GM10248 (cell line): ENCODE measurements around the gene CASZ1.

Source experiments
- CTCF ChIA-PET: fragments of 300-600 bp; sonication (Branson Sonifier 250); formaldehyde crosslinking; extraction: SDS; loops from one replicate; lab custom pipeline; 2021; ENCODE audit warnings: antibody characterized with exemption; lab: Yijun Ruan, JAX
- POLR2A ChIA-PET: fragments of 350-650 bp; sonication (Branson Sonifier 250); formaldehyde crosslinking; extraction: SDS; loops from one replicate; lab custom pipeline; 2020; ENCODE audit warnings: antibody characterized with exemption; lab: Yijun Ruan, JAX
- DNase-seq: peaks from one replicate; pipeline ENCODE4 v3.0.0; 2012; ENCODE audit errors: extremely low spot score
- TF ChIP-seq, protein P1 (sequence below): IDR thresholded peaks from 2 replicates; pipeline ENCODE4 v1.5.1; 2012; ENCODE audit warnings: mild to moderate bottlenecking, low read depth; ENCODE audit errors: extremely low read depth, missing control alignments, control extremely low read depth

Gene CASZ1

GRCh38 chr1:10830961-10831668 is 34.7 kb upstream of the CASZ1 start:
- ChIA-PET CTCF (interaction anchor here (0.9 kb wide), 1 partner anchor 15 kb away, joined by 3 read pairs; no protein-coding TSS in a partner anchor), POLR2A (interaction anchor here (0.5 kb wide), 1 partner anchor 818 kb away, joined by 3 read pairs; no protein-coding TSS in a partner anchor)
- DNase-seq: no peak
- TF ChIP-seq, protein P1, sequence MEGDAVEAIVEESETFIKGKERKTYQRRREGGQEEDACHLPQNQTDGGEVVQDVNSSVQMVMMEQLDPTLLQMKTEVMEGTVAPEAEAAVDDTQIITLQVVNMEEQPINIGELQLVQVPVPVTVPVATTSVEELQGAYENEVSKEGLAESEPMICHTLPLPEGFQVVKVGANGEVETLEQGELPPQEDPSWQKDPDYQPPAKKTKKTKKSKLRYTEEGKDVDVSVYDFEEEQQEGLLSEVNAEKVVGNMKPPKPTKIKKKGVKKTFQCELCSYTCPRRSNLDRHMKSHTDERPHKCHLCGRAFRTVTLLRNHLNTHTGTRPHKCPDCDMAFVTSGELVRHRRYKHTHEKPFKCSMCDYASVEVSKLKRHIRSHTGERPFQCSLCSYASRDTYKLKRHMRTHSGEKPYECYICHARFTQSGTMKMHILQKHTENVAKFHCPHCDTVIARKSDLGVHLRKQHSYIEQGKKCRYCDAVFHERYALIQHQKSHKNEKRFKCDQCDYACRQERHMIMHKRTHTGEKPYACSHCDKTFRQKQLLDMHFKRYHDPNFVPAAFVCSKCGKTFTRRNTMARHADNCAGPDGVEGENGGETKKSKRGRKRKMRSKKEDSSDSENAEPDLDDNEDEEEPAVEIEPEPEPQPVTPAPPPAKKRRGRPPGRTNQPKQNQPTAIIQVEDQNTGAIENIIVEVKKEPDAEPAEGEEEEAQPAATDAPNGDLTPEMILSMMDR: no peak

DNA sequence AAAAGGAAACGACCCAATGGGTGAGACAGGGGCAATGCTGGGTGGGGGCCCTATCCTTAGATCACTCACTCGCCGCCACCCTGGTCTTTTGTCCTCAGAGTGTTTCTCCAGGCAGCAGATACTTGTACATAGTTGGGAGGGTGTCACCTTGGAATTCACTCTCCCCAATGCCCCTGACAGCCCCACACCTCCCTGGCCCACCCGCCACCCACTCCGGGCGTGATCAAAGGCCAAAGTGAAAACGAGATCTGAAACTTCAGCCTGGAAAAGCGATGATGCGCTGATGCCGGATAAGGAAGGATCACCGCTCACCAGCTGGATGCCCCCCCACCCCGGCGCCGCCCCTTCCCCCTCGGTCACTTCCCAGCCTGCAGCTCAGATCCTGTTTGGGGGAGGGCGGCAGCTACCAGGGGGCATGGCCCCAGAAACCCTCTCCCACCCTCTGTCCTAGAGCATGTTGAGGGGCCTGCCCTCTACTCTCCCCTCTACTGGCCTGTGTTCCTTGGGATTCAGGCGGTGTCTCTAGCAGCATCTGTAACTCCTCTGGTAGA is 33.6 kb upstream of the CASZ1 start:
- ChIA-PET CTCF (interaction anchor here (0.9 kb wide), 1 partner anchor 17 kb away, joined by 3 read pairs; no protein-coding TSS in a partner anchor), POLR2A (no interaction called here)
- TF ChIP-seq, protein P1: no peak
- DNase-seq: no peak

DNA sequence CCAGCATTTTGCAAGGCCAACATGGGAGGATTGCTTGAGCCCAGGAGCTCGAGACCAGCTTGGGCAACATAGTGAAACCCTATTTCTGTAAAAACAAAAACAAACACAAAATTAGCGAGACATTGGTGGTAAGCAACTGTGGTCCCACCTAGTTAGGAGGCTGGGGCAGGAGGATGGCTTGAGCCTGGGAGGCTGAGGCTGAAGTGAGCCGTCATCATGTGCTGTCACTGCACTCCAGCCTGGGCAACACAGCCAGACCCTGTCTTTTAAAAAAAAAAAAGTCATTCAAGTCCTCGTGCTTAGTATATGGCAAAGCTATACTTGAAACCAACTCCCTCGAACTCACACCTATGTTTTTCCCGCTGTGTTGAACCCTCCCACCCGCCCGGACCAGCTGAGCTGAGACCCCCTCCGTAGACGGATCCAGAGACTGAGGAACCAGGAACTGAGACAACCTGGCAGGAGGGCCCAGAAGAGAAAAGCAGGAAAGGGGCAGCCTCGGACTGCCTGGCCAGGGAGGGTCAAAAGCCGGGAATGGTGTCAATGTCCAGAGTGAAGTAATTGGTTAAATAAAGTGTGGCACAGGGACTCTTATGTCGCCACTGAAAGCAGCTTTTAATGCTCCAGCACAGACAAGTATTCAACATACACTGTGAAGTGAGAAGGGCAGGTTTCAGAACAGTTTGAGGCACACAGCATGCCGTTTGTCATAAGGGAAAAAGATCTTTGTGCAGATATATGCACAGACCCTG is 32.8 kb upstream of the CASZ1 start:
- ChIA-PET CTCF (no interaction called here), POLR2A (no interaction called here)
- TF ChIP-seq, protein P1: no peak
- DNase-seq: no peak

GRCh38 chr1:10827377-10828333 is 31.2 kb upstream of the CASZ1 start:
- CTCF ChIA-PET: interaction anchor here (0.6 kb wide), 1 partner anchor 419 kb away, joined by 3 read pairs; no protein-coding TSS in a partner anchor
- DNase-seq: no peak
- TF ChIP-seq, protein P1: no peak
- POLR2A ChIA-PET: no interaction called here

DNA sequence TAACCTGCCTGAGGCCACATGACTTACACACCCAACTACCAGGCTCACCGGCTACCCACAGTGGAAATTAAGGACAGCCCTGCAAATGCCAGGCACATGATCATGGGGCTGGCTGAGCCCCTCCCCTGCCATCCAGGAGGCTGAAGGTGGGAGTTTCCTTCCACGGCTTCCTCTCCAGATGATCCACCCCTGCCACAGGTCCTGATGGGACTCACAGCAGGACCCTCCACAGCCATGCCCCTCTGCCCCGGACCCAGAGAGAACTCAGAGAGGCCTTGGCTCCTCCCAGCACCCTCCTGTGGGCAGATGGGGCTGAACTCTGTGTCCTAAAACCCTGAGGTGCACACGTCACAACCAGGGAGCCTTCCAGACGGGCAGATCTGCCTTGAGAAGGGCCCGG is 29.1 kb upstream of the CASZ1 start:
- CTCF ChIA-PET: no interaction called here
- POLR2A ChIA-PET: no interaction called here
- DNase-seq: no peak
- TF ChIP-seq, protein P1: no peak
